Lower leg skin (tissue), 3 donors: ENCODE measurements around the gene GDPD3.

Experiments
- CTCF ChIP-seq, 3 donors: fragments of 450-650 bp; IDR thresholded peaks; one replicate each; pipeline ENCODE4 v1.5.1; 2016; ENCODE audit warnings: antibody characterized with exemption in 3 of 3, mild to moderate bottlenecking in 3 of 3, moderate library complexity in 2 of 3
- POLR2A ChIP-seq, 2 donors: fragments of 450-650 bp; IDR thresholded peaks; one replicate each; pipeline ENCODE4 v1.6.1; 2016 to 2017; ENCODE audit warnings: antibody characterized with exemption in 2 of 2, mild to moderate bottlenecking in 1 of 2, moderate library complexity in 1 of 2

GRCh38 chr16:30132591-30132990, 19.3 kb upstream of the GDPD3 start:
- TF ChIP-seq POLR2A (IDR thresholded peaks at IDR 0.05) (no peak), CTCF (IDR thresholded peaks at IDR 0.05) (no peak)
